ENCODE data around the gene KASH5.

KASH5 gene

DNA sequence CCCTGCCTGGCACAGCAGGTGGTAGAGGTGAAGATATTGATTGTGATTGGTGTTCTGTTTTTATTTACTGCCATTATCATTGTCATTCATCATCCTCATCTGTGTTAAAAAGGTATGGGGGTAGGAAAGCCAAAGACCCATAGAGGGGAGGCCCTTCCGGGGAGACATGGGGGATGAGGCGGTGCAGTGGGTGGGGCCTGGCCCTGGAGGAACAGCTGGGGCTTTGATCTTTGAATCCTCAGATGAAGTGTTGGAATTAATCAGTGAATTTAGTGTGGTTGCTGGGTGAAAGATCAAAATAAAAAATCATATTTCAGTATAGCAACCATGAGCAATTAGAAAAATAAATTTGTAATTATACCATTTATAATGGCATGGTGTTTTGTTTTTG, 27.8 kb downstream of the KASH5 start:
- Histone ChIP-seq H3K4me2 (ENCODE audit: low read length) (no peak overlapping the region; the same call in 1 of the 2 replicates), H3K27ac (ENCODE audit: low read depth, low read length, poor library complexity, severe bottlenecking) (no peak overlapping the region), H2AFZ (ENCODE audit: low read length) (no peak overlapping the region)

DNA sequence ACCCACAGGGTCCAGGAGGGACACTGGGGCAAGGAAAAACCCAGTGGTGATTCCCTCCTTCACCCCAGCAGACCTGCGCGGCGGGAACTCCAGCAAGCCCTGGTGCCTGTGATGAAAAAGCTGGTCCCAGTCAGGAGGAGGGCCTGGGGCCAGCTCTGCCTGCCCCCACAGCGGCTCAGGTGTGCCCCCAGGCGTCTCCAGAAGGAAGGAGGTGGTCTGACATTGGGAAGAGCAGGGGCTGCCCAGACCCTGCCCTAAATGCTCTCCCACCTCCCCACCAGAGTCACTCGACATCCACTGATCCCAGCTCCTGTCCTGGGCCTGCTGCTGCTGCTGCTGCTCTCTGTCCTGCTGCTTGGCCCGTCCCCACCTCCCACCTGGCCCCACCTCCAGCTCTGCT, 29.0 kb downstream of the KASH5 start:
- Histone ChIP-seq H3K9me2 (ENCODE audit: low read depth, low read length) (no peaks in the 10 kb centered on the region), H3F3A (ENCODE audit: insufficient read depth, low read length) (no peaks in the 10 kb centered on the region), H3K4me1 (ENCODE audit: insufficient read depth, low read length, severe bottlenecking) (peaks cover 14% of the 10 kb centered on the region), H3K4me2 (ENCODE audit: low read length) (no peak overlapping the region), H3K4me3 (ENCODE audit: low read depth, low read length, poor library complexity, severe bottlenecking) (no peak overlapping the region), H3K27me3 (ENCODE audit: insufficient read depth, low read length) (peaks cover 4% of the 10 kb centered on the region; the same call in 1 of the 2 replicates), H3K79me2 (ENCODE audit: insufficient read depth, low read length) (no peaks in the 10 kb centered on the region), H4K20me1 (ENCODE audit: insufficient read depth, low read length) (no peaks in the 10 kb centered on the region), H3K27ac (ENCODE audit: low read depth, low read length, poor library complexity, severe bottlenecking) (no peak overlapping the region), H3K36me3 (ENCODE audit: insufficient read depth, low read length) (no peaks in the 10 kb centered on the region), H3K9ac (ENCODE audit: low read length) (no peak overlapping the region), H2AFZ (ENCODE audit: low read length) (no peak overlapping the region), H3K9me3 (ENCODE audit: low read length) (no peaks in the 10 kb centered on the region)
- TF ChIP-seq, protein P1, sequence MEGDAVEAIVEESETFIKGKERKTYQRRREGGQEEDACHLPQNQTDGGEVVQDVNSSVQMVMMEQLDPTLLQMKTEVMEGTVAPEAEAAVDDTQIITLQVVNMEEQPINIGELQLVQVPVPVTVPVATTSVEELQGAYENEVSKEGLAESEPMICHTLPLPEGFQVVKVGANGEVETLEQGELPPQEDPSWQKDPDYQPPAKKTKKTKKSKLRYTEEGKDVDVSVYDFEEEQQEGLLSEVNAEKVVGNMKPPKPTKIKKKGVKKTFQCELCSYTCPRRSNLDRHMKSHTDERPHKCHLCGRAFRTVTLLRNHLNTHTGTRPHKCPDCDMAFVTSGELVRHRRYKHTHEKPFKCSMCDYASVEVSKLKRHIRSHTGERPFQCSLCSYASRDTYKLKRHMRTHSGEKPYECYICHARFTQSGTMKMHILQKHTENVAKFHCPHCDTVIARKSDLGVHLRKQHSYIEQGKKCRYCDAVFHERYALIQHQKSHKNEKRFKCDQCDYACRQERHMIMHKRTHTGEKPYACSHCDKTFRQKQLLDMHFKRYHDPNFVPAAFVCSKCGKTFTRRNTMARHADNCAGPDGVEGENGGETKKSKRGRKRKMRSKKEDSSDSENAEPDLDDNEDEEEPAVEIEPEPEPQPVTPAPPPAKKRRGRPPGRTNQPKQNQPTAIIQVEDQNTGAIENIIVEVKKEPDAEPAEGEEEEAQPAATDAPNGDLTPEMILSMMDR (IDR thresholded peaks at IDR 0.05; ENCODE audit: low read length): no peak
- no peak for TF ChIP-seq EZH2 (IDR thresholded peaks at IDR 0.05; ENCODE audit: borderline replicate concordance, low read length)

More for the DNA sequence above, 27.8 kb downstream of the KASH5 start:
- no peaks in the 10 kb centered on the region for H3K9me3 ChIP-seq (ENCODE audit: low read length)
- H3K36me3 ChIP-seq (ENCODE audit: insufficient read depth, low read length): no peaks in the 10 kb centered on the region
- H3K9ac ChIP-seq (ENCODE audit: low read length): no peak overlapping the region
- H3F3A ChIP-seq (ENCODE audit: insufficient read depth, low read length): no peaks in the 10 kb centered on the region
- no peaks in the 10 kb centered on the region for H4K20me1 ChIP-seq (ENCODE audit: insufficient read depth, low read length)
- no peak for TF ChIP-seq EZH2 (IDR thresholded peaks at IDR 0.05; ENCODE audit: borderline replicate concordance, low read length)
- TF ChIP-seq, protein P1 (IDR thresholded peaks at IDR 0.05; ENCODE audit: low read length): no peak
- no peaks in the 10 kb centered on the region for H3K9me2 ChIP-seq (ENCODE audit: low read depth, low read length)
- peaks cover 14% of the 10 kb centered on the region for H3K4me1 ChIP-seq (ENCODE audit: insufficient read depth, low read length, severe bottlenecking)
- no peaks in the 10 kb centered on the region; the same call in 1 of the 2 replicates for H3K27me3 ChIP-seq (ENCODE audit: insufficient read depth, low read length)
- no peaks in the 10 kb centered on the region for H3K79me2 ChIP-seq (ENCODE audit: insufficient read depth, low read length)
- H3K4me3 ChIP-seq (ENCODE audit: low read depth, low read length, poor library complexity, severe bottlenecking): no peak overlapping the region

DNA sequence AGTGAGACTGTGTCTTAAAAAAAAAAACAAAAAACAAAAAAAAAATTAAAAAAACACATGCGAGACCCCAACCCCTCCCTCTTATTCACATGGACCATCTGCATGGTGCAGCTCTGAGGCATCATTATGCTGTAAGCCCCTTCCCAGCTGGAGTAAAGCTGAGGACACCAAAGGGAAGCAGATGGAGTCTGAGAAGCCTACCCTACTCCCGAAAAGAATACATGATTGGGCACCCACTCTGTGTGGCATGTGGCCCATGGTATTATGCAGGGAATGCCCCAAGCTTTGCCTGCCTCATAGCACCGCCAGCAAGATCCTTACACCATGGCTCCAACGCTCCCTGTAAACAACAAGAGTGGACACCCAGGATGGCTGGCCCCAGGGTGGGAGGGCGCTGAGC, 30.5 kb downstream of the KASH5 start:
- Histone ChIP-seq H3F3A (ENCODE audit: insufficient read depth, low read length) (no peaks in the 10 kb centered on the region), H2AFZ (ENCODE audit: low read length) (no peak overlapping the region), H3K9ac (ENCODE audit: low read length) (no peak overlapping the region), H3K9me2 (ENCODE audit: low read depth, low read length) (no peaks in the 10 kb centered on the region), H3K27me3 (ENCODE audit: insufficient read depth, low read length) (peaks cover 4% of the 10 kb centered on the region; the same call in 1 of the 2 replicates), H3K27ac (ENCODE audit: low read depth, low read length, poor library complexity, severe bottlenecking) (no peak overlapping the region), H3K4me3 (ENCODE audit: low read depth, low read length, poor library complexity, severe bottlenecking) (no peak overlapping the region), H3K4me1 (ENCODE audit: insufficient read depth, low read length, severe bottlenecking) (peaks cover 18% of the 10 kb centered on the region), H3K9me3 (ENCODE audit: low read length) (no peaks in the 10 kb centered on the region), H3K4me2 (ENCODE audit: low read length) (no peak overlapping the region), H3K36me3 (ENCODE audit: insufficient read depth, low read length) (no peaks in the 10 kb centered on the region), H3K79me2 (ENCODE audit: insufficient read depth, low read length) (no peaks in the 10 kb centered on the region), H4K20me1 (ENCODE audit: insufficient read depth, low read length) (no peaks in the 10 kb centered on the region)
- no peak for TF ChIP-seq EZH2 (IDR thresholded peaks at IDR 0.05; ENCODE audit: borderline replicate concordance, low read length)
- TF ChIP-seq, protein P1 (IDR thresholded peaks at IDR 0.05; ENCODE audit: low read length): no peak
